Fibroblast of skin of right biceps (primary cell): ENCODE measurements around the gene NDUFB5.
A peak's percentile ranks its signal among the peaks of the same experiment; 100 is the strongest.
"Not testable (repeated sequence)": the region's sequence is repeated elsewhere in the genome, so short reads cannot be mapped to it uniquely, and the experiment has no call there.

Source experiments
- DNase-seq: peaks from one replicate; pipeline ENCODE4 v3.0.0-alpha.2; 2013

NDUFB5 gene

GRCh38 chr3:179640469-179640868 is 35.9 kb downstream of the NDUFB5 start:
- DNase-seq: no peak

- DNase-seq: no peak
Observed at GRCh38 chr3:179642871-179643270, 38.3 kb downstream of the NDUFB5 start.

DNA sequence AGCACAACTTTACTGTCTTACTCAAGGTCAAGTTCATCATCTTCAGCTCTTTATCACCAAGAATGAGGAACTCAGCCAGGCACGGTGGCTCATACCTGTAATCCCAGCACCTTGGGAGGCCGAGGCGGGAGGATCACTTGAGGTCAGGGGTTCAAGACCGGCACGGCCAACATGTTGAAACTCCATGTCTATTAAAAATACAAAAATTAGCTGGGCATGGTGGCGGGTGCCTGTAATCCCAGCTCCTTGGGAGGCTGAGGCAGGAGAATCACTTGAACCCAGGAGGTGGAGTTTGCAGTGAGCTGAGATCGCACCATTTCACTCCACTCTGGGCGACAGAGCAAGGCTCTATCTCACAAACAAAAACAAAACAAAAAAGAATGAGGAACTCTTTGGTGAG is 39.2 kb downstream of the NDUFB5 start:
- not testable (repeated sequence) for DNase-seq

- no peak for DNase-seq
Observed at GRCh38 chr3:179646177-179646576, 41.6 kb downstream of the NDUFB5 start.

GRCh38 chr3:179651687-179652446 is 47.3 kb downstream of the NDUFB5 start:
- DNase-seq: no peak

DNA sequence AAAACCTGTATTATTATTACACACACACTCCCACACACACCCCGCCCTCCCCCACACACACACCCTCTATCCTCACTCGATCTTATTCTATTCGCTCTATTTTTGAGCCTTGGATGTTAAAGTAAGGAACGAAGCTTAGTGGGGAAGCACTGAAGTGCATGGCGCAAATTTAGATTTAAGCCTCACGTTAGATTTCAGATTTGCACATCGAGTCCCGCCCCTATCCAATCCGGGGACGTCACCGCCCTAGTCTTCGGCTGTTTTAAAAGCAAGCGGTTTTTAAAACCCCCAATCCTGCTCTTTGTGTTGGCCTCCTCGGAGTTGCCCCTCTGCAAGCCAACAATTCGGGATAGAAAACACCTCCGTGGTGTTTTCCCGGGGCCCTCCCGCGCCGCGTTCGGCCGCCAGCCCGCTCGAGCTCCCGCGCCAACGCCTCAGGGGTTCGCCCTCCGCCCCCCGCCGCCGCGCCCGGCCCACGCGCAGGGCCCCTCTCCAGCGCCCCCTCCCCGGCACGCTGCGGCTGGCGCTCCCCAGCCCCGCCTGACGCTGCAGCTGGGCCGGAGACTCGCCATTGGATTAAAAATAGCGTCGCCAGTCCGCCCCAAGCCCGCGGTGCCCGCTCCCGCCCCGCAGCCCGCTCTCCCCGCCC is 48.0 kb downstream of the NDUFB5 start, which contains the start of gene USP13:
Gene USP13, plus strand, starts transcription at position 594 of the 649 bp plus-strand sequence. CDS start 186 bp downstream, outside the sequence.
- peak; percentile 90 for DNase-seq

- DNase-seq: peak; percentile 82
Observed at GRCh38 chr3:179653096-179653797, 48.7 kb downstream of the NDUFB5 start.

- DNase-seq: no peak
Observed at GRCh38 chr3:179655236-179655635, 50.6 kb downstream of the NDUFB5 start.

DNA sequence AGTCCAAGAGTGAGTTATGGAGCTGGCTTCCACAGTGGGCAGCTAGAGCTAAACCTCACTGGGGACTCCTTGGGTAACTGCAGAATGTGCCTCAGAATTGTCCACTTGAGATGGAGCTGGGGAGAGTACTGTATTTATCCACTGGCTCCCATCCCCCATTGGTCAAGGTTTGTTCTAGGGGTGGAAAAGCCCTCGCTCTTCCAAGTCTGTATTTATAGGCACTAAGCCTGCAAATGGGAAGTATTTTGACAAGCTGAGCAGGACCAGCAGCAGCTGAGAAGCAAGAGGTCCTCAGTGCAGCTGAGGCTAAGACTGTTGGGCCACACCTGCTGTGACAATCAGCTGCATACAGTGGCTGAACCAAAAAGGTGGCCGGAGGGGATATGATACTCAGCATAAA is 54.0 kb downstream of the NDUFB5 start:
- no peak for DNase-seq

DNA sequence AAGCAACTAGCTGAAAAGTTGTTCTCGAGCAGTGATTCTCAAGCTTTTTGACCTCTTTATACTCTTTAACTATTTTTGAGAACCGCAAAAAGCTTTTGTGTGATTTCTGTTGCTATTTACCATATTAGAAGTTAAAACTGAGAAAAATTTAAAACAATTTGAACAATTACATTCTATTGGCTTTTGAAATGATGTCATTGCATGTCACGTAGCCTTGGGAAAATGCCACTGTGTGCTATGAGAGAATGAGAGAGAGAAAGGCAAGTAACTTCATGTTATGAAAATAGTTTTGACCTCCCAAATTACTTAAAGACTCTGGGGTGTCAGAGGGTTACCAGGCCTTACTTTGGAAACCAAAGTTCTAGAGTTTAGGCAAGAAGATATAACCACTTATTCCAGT is 56.3 kb downstream of the NDUFB5 start:
- peak; percentile 10 for DNase-seq

- DNase-seq: no peak
Observed at GRCh38 chr3:179661777-179662176, 57.2 kb downstream of the NDUFB5 start.

GRCh38 chr3:179663093-179663492 is 58.5 kb downstream of the NDUFB5 start:
- DNase-seq: no peak

GRCh38 chr3:179666030-179666429 is 61.4 kb downstream of the NDUFB5 start:
- DNase-seq: no peak

DNA sequence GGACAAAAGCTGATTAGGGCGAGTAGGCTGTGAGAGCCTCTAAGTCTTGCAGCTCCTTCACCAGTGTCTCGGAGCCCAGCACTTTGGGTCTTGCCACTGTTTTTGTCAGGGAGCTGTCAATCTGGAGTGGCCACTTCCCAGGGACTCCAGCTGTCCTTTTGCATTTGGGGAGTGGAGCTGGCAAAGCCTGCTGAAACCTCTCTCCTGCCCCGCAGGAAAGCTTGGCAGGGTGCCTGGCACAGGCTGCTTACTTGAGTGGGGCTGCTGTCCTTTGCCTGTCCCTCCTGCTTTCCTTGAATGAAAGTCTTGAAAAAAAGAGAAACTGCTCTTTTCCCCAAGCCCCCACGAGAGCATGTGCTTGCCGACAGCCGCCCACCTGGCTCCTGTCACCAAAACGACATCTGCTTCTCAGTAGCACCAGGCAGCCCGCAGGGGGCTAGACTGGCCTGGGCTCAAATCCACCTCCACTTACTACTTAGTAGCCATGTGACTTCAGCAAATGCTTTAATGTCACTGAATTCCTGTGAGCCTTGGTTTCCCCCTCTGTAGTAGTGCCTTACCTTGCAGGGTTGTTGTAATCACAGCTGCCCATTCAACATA is 61.9 kb downstream of the NDUFB5 start:
- DNase-seq: peak; percentile 14

DNA sequence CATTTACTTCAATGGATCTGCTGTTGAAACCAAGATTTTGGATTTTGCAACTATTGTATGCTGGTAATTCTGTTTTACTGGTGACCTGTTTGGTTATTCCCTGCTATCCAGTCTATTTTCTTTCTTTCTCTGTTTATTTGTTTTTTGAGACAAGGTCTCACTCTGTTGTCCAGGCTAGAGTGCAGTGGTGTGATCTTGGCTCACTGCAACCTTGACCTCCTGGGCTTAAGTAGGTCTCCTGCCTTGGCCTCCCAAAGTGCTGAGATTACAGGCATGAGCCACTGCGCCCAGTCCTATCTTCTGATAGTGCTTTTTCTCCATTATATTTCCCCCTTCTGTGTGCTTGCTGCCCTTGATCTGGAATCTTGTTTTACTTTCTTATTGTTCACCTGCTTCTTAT is 63.8 kb downstream of the NDUFB5 start:
- no peak for DNase-seq

DNA sequence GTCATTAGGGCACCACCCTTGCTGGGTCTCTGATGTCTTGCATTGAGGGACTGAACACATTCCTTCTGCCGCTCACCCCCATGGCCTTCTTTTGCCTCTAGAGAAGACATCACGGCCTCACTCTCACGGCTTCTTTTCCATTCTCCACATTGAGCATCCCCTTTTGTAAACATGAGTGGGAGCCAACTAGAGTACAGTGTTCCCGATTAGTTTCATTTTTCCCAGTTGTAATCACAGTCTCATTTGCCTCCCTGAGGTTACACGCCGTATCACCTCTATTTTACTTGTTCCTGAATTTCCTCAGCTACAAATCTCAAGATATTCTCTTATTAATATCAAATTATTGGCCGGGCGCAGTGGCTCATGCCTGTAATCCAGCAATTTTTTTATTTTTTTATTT is 65.7 kb downstream of the NDUFB5 start:
- DNase-seq: no peak

DNA sequence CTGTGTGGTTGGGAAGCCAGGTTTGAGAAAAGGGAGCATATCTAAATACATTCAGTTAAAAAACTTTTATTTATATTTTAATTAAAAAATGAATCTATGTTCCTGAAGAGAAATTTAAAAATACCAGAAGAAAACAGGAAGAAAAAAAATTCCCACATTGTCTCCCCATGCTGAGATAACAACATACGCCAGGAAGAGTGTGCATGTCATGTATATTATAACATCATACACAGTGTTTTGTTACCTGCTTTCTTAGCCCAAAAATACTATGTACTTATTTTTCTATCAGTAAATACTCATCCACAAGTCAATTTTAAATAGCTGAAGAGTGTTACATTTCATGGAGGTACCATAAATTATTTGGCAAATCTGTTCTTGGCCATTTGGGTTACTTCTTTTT is 66.7 kb downstream of the NDUFB5 start:
- no peak for DNase-seq

DNA sequence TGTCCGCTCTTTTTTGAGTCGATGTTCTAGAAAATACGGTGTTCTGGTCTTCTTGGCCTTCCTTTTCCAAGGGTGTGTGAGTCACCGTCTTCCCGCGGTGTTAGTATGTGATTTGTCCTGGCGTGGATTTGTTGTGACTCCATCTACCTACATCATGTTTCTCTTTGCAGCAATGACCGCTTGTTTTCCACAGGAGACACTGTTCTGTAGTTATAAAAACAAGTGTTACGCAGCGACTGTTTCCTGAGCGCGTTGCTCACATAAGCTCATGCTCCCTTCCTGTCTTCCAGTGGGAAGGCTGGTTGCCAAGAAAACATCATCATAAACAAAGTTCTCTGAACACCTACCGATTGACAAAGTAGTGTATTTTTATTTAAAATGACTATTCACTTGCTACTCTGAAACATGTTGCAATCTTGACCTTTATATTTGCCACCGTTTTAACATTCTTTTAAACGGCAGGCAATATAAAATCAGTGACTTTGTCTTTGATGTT is 67.2 kb downstream of the NDUFB5 start:
- peak; percentile 18 for DNase-seq

- no peak for DNase-seq
Observed at GRCh38 chr3:179672918-179673317, 68.3 kb downstream of the NDUFB5 start.

DNA sequence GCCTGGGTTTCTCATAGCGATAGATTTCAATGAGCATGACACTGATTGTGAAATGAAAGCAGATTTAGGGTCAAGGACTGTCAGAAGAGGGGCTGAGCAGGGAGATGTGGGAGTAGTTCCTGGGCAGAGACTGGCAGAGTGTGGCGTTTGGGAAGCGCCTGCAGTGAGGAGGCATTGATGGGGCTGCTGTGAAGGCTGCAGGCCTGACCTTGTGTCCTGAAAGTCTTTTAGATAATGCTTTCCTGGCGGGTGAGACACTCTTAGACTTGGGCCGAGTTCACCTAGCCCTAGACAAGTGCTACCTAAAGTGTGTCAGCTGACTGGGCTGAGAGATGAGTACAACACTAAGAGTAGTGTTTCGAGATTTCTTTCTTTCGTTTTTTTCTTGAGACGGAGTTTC is 68.9 kb downstream of the NDUFB5 start:
- no peak for DNase-seq

GRCh38 chr3:179676081-179676480 is 71.5 kb downstream of the NDUFB5 start:
- DNase-seq: no peak
